Astrocyte (in vitro differentiated cells and primary cell): Measurements from ENCODE around the gene STK36.

ENCODE experiments used
- CTCF ChIP-seq: IDR thresholded peaks from 2 replicates; pipeline ENCODE4 v1.5.1; 2011; ENCODE audit warnings: low read depth, mild to moderate bottlenecking, inconsistent platforms, low read length, moderate library complexity; ENCODE audit not compliant: insufficient read depth
- EZH2 ChIP-seq: IDR thresholded peaks from 2 replicates; pipeline ENCODE4 v1.6.1; 2012; ENCODE audit warnings: mild to moderate bottlenecking, low read length, inconsistent platforms; ENCODE audit not compliant: insufficient read depth

GRCh38 chr2:218626369-218626768 lies 45.5 kb upstream of the STK36 start:
- TF ChIP-seq CTCF = no peak
- TF ChIP-seq EZH2 = no peak
